Thoracic aorta endothelial cell (primary cell): ENCODE measurements around the gene CAT. TPM values are rescaled to one million over a fixed set of nuclear protein-coding genes. Genes with fewer than 3 reads are reported as not detected.

Source experiments
- small RNA-seq: library from RNA; depleted of rRNA; stranded (forward); fragments of <200 nt; gene quantifications from one replicate; pipeline ENCODE3, GENCODE V24; 2012
- total RNA-seq: library from RNA; depleted of rRNA; stranded (reverse); fragments of >200 nt; gene quantifications from 2 replicates; pipeline ENCODE4 v1.2.3, GENCODE V29; 2012

The CAT gene
- 51.9 and 65.7 TPM in 2 replicates for total RNA-seq

DNA sequence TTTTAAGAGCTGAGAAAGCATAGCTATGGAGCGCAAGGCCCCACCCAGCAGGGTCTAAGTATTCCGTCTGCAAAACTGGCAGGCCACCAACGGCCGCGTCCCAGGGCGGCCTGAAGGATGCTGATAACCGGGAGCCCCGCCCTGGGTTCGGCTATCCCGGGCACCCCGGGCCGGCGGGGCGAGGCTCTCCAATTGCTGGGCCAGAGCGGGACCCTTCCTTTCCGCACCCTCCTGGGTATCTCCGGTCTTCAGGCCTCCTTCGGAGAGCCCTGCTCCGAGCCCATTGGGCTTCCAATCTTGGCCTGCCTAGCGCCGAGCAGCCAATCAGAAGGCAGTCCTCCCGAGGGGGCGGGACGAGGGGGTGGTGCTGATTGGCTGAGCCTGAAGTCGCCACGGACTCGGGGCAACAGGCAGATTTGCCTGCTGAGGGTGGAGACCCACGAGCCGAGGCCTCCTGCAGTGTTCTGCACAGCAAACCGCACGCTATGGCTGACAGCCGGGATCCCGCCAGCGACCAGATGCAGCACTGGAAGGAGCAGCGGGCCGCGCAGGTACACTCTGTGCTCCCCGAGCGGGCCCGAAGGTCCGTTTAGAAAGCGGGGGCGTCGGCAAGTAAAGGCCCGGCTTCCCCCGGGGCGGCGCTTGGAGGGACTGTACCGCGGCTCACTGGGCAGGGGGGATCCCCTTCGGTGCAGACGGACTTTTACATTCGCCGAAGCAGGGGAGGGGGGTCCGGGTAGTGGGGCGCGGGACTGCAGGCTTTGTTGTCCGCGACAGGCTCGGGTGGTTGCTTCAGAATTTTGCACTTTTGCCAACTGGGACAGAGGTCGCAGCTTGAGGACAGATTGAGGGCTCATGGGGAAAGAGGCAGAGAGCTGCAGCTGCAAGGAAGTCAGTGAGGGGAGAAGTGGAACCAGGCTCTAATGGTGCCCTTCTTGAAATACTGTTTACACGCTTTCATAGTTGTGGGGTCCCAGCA, at the start of gene CAT:
Gene CAT, plus strand, starts transcription at position 406 of the 979 bp plus-strand sequence. Its CDS starts 80 bp downstream, at position 486.

DNA sequence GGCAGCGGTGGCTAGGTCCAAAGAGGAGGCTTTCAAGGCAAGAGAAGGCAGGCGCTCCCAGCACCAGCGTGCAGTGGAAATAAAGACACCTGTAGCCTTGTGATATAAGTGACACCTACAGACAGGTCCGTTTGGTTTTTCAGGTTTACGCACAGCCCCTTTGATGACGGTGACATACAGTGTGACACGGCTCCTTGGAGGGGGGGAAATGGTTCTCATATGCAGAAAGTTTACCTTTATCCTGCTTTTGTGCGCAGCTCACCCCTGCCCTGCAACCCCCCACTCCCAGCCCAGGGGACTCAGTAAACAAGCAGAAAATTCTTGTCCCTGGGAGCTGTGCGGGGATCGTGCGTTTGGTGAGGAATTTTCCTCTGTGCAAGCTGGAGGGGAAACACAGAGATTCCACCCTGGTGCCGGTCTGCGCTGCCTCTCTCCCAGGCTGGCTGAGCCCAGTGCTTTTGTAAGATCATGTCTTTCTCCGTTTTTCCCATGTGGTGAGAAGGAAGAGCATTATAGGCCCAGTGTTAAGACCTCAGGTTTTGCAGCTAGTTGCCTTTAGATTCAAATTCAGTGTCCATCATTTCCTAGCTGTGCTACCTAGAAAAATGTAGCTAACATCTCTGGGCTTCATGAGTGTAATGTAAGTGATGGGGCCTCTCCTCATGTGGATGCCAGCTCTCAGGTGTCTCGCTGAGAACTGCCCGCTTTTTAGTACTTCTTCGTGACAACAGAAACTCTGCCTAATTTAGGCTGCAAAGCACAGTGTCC, 75.1 kb downstream of the CAT start, which contains the start of gene ELF5:
Gene ELF5, minus strand, starts transcription at position 113 of the 768 bp plus-strand sequence. CDS start 8,045 bp downstream, outside the sequence.

Small RNA genes within 50 kb of the gene (small RNA-seq; reads per million reads assigned to genes)
- not detected for gene AL035079.1

Other genes starting within 250 kb of the CAT start
- gene ABTB2, start 80.9 kb upstream of the CAT start, total RNA-seq: 0.27 and 0.50 TPM in 2 replicates
- gene ELF5, start 74.9 kb downstream of the CAT start, total RNA-seq: not detected in 2 replicates
- gene EHF, start 182.2 kb downstream of the CAT start, total RNA-seq: not detected in 2 replicates